ENCODE data around the gene PRSS48.
"Not testable (repeated sequence)": the region's sequence is repeated elsewhere in the genome, so short reads cannot be mapped to it uniquely, and the experiment has no call there.

The PRSS48 gene

GRCh38 chr4:151318307-151319006 is 41.5 kb downstream of the PRSS48 start:
- no peak for DNase-seq (ENCODE audit: low read depth in 2 of 2)

- no peak for DNase-seq (ENCODE audit: low read depth in 2 of 2)
Measured at GRCh38 chr4:151319490-151319889, 42.5 kb downstream of the PRSS48 start.

DNA sequence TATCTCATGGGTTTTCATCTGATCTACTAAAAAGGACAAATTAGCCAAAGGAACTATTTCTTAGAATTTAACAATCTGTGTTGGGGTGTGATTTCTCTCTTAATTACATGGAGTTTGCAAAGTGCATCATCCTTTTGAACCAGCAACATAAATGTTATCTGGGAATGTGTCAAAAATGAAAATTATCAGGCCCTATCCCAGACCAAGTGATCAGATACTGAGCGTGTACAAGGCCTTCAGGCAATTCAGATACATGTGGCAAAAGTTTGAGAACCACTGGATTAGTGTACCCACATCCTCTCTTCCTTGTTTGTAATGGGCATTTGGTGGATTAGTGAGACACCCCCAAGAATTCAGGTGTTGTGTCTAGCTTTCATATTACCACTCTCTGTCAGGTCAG is 44.6 kb downstream of the PRSS48 start:
- no peak for DNase-seq (ENCODE audit: low read depth in 2 of 2)

- not testable (repeated sequence) for DNase-seq (ENCODE audit: low read depth in 2 of 2)
Measured at GRCh38 chr4:151322161-151322560, 45.2 kb downstream of the PRSS48 start.

DNA sequence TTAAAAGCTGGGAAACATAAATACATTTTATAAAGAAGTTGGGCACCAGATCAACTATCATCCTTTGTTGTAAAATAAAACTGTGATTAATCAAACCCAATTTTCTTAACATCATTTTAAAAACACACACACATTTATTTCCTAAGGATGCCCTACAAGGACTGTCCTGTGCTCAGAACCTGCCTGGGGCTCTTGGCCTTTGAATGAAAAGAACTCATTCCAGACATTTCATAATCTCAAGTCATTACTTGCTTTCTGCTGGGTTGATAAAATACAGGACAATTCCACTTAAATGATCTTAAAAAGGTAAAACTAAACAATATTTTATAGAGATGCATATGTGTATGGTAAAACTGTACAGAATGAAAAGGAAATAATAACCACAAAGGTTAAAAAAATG is 45.6 kb downstream of the PRSS48 start:
- no peak for DNase-seq (ENCODE audit: low read depth in 2 of 2)

DNA sequence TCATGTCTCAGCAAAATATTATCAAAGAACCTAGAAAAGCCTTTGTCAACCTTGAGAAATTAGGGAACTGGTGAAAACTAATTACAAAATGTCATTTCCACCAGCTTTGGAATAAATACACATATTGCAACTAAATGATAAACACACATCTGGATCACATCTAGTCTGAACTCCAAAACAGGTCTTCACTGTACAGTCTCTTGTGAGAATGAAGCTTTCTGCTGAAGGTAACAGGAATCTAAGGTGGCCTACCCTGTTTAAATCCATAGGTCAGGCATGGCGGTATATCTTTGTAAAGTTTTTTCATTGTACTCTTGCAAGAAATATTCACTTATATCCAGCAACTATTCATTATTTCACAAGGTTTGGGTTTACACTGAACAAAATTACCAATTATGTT is 46.7 kb downstream of the PRSS48 start:
- DNase-seq (ENCODE audit: low read depth in 2 of 2) = no peak

- DNase-seq (ENCODE audit: low read depth in 2 of 2) = no peak
Measured at GRCh38 chr4:151324124-151324751, 47.3 kb downstream of the PRSS48 start.

DNA sequence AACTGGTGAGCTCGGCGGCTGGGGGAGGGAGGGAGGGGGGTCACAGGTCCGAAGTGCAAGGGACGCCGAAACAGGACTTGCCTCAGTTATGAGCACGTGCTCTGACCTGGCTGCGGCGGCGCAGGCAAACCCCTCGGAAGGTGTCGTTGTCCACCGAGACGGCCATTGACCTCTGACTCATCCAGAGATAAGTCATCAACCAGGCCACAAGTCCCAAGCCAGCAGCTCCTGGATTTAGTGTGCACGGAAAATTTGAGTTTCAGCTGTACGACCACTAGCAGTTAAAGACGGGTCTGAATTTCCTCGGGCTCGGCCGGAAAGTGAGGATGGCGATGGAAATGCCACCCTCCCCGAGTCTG is 47.8 kb downstream of the PRSS48 start:
- DNase-seq (ENCODE audit: low read depth in 2 of 2) = no peak

- no peak for DNase-seq (ENCODE audit: low read depth in 2 of 2)
Measured at GRCh38 chr4:151325111-151325948, 48.4 kb downstream of the PRSS48 start, which contains the start of gene SH3D19. Gene SH3D19 (minus strand): TSS chr4:151325605. CDS start chr4:151325352, 253 bp downstream.

- no peak for DNase-seq (ENCODE audit: low read depth in 2 of 2)
Measured at GRCh38 chr4:151325949-151326246, 48.9 kb downstream of the PRSS48 start.

- DNase-seq (ENCODE audit: low read depth in 2 of 2) = no peak
Measured at GRCh38 chr4:151329217-151330007, 52.5 kb downstream of the PRSS48 start.

- DNase-seq (ENCODE audit: low read depth in 2 of 2) = no peak
Measured at GRCh38 chr4:151331276-151332042, 54.5 kb downstream of the PRSS48 start.

DNA sequence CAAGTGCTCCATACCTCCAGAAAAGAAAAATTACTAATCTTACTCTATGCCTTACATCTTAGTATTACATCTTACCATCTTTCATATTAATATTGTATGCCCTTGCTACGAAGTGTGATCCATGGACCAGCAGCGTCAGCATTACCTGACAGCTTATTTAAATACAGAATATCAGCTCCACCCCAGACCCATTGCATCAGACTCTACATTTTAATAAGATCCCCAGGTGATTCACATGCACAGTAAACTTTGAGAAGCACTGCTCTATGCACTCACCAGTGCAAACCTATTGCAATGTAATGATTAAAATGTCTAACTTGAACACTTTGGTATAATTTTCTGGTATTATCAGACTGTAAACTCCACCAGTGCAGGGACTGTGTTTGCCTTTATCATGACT is 62.5 kb downstream of the PRSS48 start:
- DNase-seq (ENCODE audit: low read depth in 2 of 2) = no peak

- no peak for DNase-seq (ENCODE audit: low read depth in 2 of 2)
Measured at GRCh38 chr4:151340751-151341385, 63.9 kb downstream of the PRSS48 start.

Measured in stimulated activated CD4-positive, alpha-beta T cell treated with anti-CD3 and anti-CD28 coated beads, Interleukin-1b, Interleukin-23, amount 100 ng/mL, for 4 hours (primary cell).